Thyroid gland (tissue), 4 donors: ENCODE results near the gene STRBP. TPM values are rescaled to one million over a fixed set of nuclear protein-coding genes. Genes with fewer than 3 reads are reported as not detected.

Source experiments
- DNase-seq, 2 donors: peaks; one replicate each; pipeline ENCODE4 v3.0.0-alpha.2; 2019
- H3K27ac ChIP-seq, 3 donors: fragments of 200-600 bp; sonication (generic); 1 replicate in 2 of 3; 2 replicates in 1 of 3; pipeline ENCODE4 v1.5.1; 2016 to 2019; ENCODE audit warnings: mild to moderate bottlenecking in 1 of 3, moderate library complexity in 1 of 3
- H3K27me3 ChIP-seq: fragments of 200-600 bp; sonication (generic); one replicate; pipeline ENCODE4 v1.5.1; 2019
- H3K36me3 ChIP-seq, 2 donors: fragments of 200-600 bp; sonication (generic); one replicate each; pipeline ENCODE4 v1.5.1; 2016 to 2019
- H3K4me1 ChIP-seq, 2 donors: fragments of 200-600 bp; sonication (generic); one replicate each; pipeline ENCODE4 v1.5.1; 2017 to 2019
- H3K4me3 ChIP-seq, 3 donors: fragments of 200-600 bp; sonication (generic); replicated peaks in 1 of 3; 1 replicate in 2 of 3; 2 replicates in 1 of 3; pipeline ENCODE4 v1.5.1; 2016; ENCODE audit warnings: mild to moderate bottlenecking in 1 of 3
- H3K9me3 ChIP-seq: fragments of 200-600 bp; sonication (generic); one replicate; pipeline ENCODE4 v1.5.1; 2017
- POLR2A ChIP-seq, 2 donors: fragments of 450-650 bp; IDR thresholded peaks; one replicate each; pipeline ENCODE4 v1.6.1; 2017; ENCODE audit warnings: antibody characterized with exemption in 2 of 2, mild to moderate bottlenecking in 2 of 2, moderate library complexity in 1 of 2
- WGBS, 2 donors: methylation state at CpG; one replicate each; pipeline ENCODE4 v1.1.5; 2017; 5-methylcytosine and 5-hydroxymethylcytosine counted together
- intact Hi-C: fragments of 100-400 bp; cut with DNase I; formaldehyde crosslinking; loops from one replicate; pipeline ENCODE4 v1.15.1; 2023
- total RNA-seq, 4 donors: library from RNA; depleted of rRNA; stranded (reverse); fragments of >200 nt; gene quantifications; one replicate each; pipeline ENCODE4 v1.2.3, GENCODE V29; 2016
- TF ChIP-seq, protein P1 (sequence below), 6 experiments: fragments of 200-600 bp in 3 of 6; fragments of 450-650 bp in 3 of 6; sonication (generic) in 3 of 6; IDR thresholded peaks; one replicate each; pipeline ENCODE4 v1.5.1; 2016 to 2019; ENCODE audit warnings: antibody characterized with exemption in 6 of 6, mild to moderate bottlenecking in 2 of 6, inconsistent platforms in 1 of 6, moderate library complexity in 1 of 6

STRBP gene
- total RNA-seq, 4 donors from 2014 or later = 29.3 to 52.2 (median 43.9) TPM

- Histone ChIP-seq H3K27ac (no peak overlapping the region), H3K4me1 (no peaks in the 10 kb centered on the region), H3K36me3 (peaks cover 0 to 3% of the 10 kb centered on the region in 2 donors), H3K9me3 (no peaks in the 10 kb centered on the region), H3K27me3 (no peaks in the 10 kb centered on the region), H3K4me3 (no peak overlapping the region)
- no peak for DNase-seq
- intact Hi-C loops = no loop called here
- TF ChIP-seq, protein P1, sequence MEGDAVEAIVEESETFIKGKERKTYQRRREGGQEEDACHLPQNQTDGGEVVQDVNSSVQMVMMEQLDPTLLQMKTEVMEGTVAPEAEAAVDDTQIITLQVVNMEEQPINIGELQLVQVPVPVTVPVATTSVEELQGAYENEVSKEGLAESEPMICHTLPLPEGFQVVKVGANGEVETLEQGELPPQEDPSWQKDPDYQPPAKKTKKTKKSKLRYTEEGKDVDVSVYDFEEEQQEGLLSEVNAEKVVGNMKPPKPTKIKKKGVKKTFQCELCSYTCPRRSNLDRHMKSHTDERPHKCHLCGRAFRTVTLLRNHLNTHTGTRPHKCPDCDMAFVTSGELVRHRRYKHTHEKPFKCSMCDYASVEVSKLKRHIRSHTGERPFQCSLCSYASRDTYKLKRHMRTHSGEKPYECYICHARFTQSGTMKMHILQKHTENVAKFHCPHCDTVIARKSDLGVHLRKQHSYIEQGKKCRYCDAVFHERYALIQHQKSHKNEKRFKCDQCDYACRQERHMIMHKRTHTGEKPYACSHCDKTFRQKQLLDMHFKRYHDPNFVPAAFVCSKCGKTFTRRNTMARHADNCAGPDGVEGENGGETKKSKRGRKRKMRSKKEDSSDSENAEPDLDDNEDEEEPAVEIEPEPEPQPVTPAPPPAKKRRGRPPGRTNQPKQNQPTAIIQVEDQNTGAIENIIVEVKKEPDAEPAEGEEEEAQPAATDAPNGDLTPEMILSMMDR (IDR thresholded peaks at IDR 0.05) = no peak
- TF ChIP-seq POLR2A (IDR thresholded peaks at IDR 0.05) = no peak
- 70% methylated on average over 3 of the region's 3 CpGs for WGBS, 2 donors
These were observed 140.8 kb downstream of the STRBP start for GRCh38 chr9:123127512-123128075.

- Histone ChIP-seq H3K4me1 (peaks cover 3 to 5% of the 10 kb centered on the region in 2 donors), H3K27ac (no peak overlapping the region), H3K9me3 (no peaks in the 10 kb centered on the region), H3K4me3 (no peak overlapping the region), H3K36me3 (no peaks in the 10 kb centered on the region), H3K27me3 (no peaks in the 10 kb centered on the region)
- WGBS, 2 donors = 75% methylated on average over 3 of the region's 3 CpGs
- DNase-seq = no peak
- intact Hi-C loops = no loop called here
- no peak for TF ChIP-seq POLR2A (IDR thresholded peaks at IDR 0.05)
- TF ChIP-seq, protein P1 (IDR thresholded peaks at IDR 0.05) = no peak
These were observed 146.9 kb downstream of the STRBP start for GRCh38 chr9:123121457-123121856.

DNA sequence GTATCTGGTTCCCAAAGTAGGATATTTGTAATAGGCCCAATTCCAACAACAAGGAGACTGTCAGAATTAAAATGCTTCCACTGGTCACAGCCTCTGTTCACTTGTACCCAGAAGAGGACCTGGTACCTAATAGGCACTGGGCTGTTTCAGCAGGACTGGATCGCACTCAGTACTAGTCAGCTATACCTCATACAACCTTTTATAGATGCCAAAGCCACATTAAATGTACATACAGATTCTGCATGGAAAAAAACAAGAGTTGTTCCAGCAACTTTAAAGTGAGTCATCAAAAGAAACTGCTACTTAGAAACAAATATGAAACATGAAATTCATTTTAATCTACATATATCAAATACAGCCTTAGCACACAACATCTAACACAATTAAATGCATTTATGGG lies 147.4 kb downstream of the STRBP start:
- Histone ChIP-seq H3K4me1 (peaks cover 3 to 5% of the 10 kb centered on the region in 2 donors), H3K9me3 (no peaks in the 10 kb centered on the region), H3K36me3 (no peaks in the 10 kb centered on the region), H3K27me3 (no peaks in the 10 kb centered on the region), H3K27ac (no peak overlapping the region), H3K4me3 (no peak overlapping the region)
- intact Hi-C loops = no loop called here
- no peak for TF ChIP-seq POLR2A (IDR thresholded peaks at IDR 0.05)
- TF ChIP-seq, protein P1 (IDR thresholded peaks at IDR 0.05) = no peak
- WGBS, 2 donors = 96% methylated on average over 1 of the region's 1 CpG
- no peak for DNase-seq

DNA sequence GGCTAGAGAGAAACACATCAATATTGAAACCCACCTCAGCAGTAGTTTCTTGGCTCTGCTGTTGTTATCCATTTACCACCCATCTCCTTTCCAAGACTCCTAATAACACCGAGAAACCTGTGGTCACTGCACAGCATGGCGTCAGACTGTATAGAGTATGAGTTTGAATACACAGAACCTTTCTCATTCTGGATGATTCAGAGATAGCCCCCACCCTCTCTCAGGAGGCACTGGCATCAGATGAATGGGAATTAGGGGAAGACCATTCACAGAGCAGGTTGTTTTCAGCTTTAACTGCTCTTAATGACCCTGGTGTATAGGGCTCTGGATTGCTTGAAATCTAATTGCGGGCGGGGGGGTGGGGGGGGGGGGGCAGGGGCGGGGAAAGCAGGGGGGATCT lies 148.3 kb downstream of the STRBP start:
- no peaks in the 10 kb centered on the region for H3K36me3 ChIP-seq
- 82% methylated on average over 5 of the region's 5 CpGs for WGBS, 2 donors
- intact Hi-C loops = no loop called here

DNA sequence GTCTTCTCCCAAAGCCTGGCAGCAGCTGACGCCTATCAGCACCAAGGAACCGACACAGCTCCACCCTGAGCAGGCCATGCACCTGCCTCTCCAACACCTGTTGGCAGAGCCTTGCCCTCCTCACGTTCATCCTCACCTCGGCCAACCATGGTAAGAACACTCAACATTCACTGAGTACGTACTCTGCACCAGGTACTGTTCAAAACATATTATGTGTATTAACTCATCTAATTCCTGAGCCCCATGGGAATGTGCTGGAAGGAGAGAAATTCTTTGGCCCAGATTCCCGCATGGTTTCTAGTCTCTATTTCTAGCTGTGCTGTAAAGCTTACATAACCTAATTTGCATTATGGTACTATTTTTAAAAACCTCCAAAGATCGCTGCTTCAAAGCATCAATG lies 148.8 kb downstream of the STRBP start:
- Histone ChIP-seq H3K27ac (no peak overlapping the region), H3K36me3 (no peaks in the 10 kb centered on the region), H3K27me3 (no peaks in the 10 kb centered on the region), H3K9me3 (no peaks in the 10 kb centered on the region), H3K4me1 (peaks cover 3 to 11% of the 10 kb centered on the region in 2 donors), H3K4me3 (no peak overlapping the region)
- TF ChIP-seq, protein P1 (IDR thresholded peaks at IDR 0.05) = no peak
- no peak for TF ChIP-seq POLR2A (IDR thresholded peaks at IDR 0.05)
- 64 to 68% methylated on average over 7 of the region's 7 CpGs for WGBS, 2 donors
- intact Hi-C loops = no loop called here
- DNase-seq = no peak

More for the DNA sequence above, 148.3 kb downstream of the STRBP start:
- H3K4me3 ChIP-seq = no peak overlapping the region
- H3K27ac ChIP-seq = no peak overlapping the region
- no peak for DNase-seq
- H3K4me1 ChIP-seq = peaks cover 3 to 9% of the 10 kb centered on the region in 2 donors
- TF ChIP-seq, protein P1 (IDR thresholded peaks at IDR 0.05) = no peak
- no peak for TF ChIP-seq POLR2A (IDR thresholded peaks at IDR 0.05)
- H3K9me3 ChIP-seq = no peaks in the 10 kb centered on the region
- no peaks in the 10 kb centered on the region for H3K27me3 ChIP-seq
